Psoas muscle (tissue), 8 donors: ENCODE measurements around the gene PLCD1. TPM values are rescaled to one million over a fixed set of nuclear protein-coding genes. Genes with fewer than 3 reads are reported as not detected.
"Not testable (repeated sequence)": the region's sequence is repeated elsewhere in the genome, so short reads cannot be mapped to it uniquely, and the experiment has no call there.

Experiments
- ATAC-seq, 4 donors: fragments of 200-7000 bp; cut with Tn5 transposase; one replicate each; pipeline ENCODE4 v1.9.1; 2020; ENCODE audit warnings: moderate library complexity in 3 of 4, mild to moderate bottlenecking in 2 of 4
- DNase-seq, 2 donors: peaks; one replicate each; pipeline ENCODE4 v3.0.0-alpha.2; 2020
- H3K27ac ChIP-seq: fragments of 200-600 bp; one replicate; pipeline ENCODE4 v1.8.0; 2022
- H3K27me3 ChIP-seq, 3 donors: fragments of 200-600 bp in 1 of 3; one replicate each; pipeline versions ENCODE4 v1.6.1 to v1.8.0; 2013 to 2022; ENCODE audit warnings: low read length in 2 of 3, mild to moderate bottlenecking in 2 of 3, moderate library complexity in 1 of 3; ENCODE audit not compliant: insufficient read depth in 3 of 3
- H3K36me3 ChIP-seq, 2 donors: fragments of 200-600 bp in 1 of 2; one replicate each; pipeline versions ENCODE4 v1.6.1 to v1.8.0; 2013 to 2022; ENCODE audit warnings: low read depth in 1 of 2, mild to moderate bottlenecking in 1 of 2, moderate library complexity in 1 of 2; ENCODE audit not compliant: insufficient read depth in 1 of 2
- H3K4me1 ChIP-seq: fragments of 200-600 bp; one replicate; pipeline ENCODE4 v1.8.0; 2022
- H3K4me3 ChIP-seq: fragments of 200-600 bp; one replicate; pipeline ENCODE4 v1.8.0; 2022; ENCODE audit warnings: mild to moderate bottlenecking
- H3K9me3 ChIP-seq: fragments of 200-600 bp; one replicate; pipeline ENCODE4 v1.8.0; 2022
- WGBS, 3 donors: extraction: QIAGEN DNeasy Blood & Tissue Kit; methylation state at CpG; one replicate each; pipeline versions ENCODE4 v1.1.6 to v1.1.7; 2013; 5-methylcytosine and 5-hydroxymethylcytosine counted together
- intact Hi-C, 2 donors: fragments of 100-400 bp; cut with DNase I; formaldehyde crosslinking; loops; one replicate each; pipeline versions ENCODE4 v1.11.0 to v1.14.2; 2022
- polyA plus RNA-seq, 3 donors: library from polyadenylated mRNA; stranded (reverse); fragments of 200-250 nt; gene quantifications; one replicate each; pipeline ENCODE4 v1.2.3, GENCODE V29; 2013
- total RNA-seq, 4 donors: library from RNA; stranded (reverse); fragmentation: NEBNext Ultra II Directional in 2 of 4; extraction: Animal tissue kit (Norgen Biotek cat#: 25700) in 2 of 4; gene quantifications; one replicate each; pipeline versions ENCODE4 v1.2.1 to v1.2.4, GENCODE V29; 2021 to 2023
- TF ChIP-seq, protein P1 (sequence below): fragments of 200-600 bp; IDR thresholded peaks from one replicate; pipeline ENCODE4 v1.8.0; 2022; ENCODE audit warnings: antibody characterized with exemption
- donor health status: healthy with polysubstance abuse.
- donor health status: DM: no; HTN: no; CAD: no; lungs with moderate emphysema.
- donor health status: Bipolar disorder and iron deficiency.
- donor health status: healthy.
- donor health status: DM: yes; HTN: yes; CAD: no.
- donor health status: DM: no; HTN: no; CAD: no.
- donor health status: DM: no; HTN: no; CAD: no.
- donor health status: DM: yes; HTN: yes; CAD: no.

The PLCD1 gene
- total and polyA plus RNA-seq, 7 donors, result 2.4 to 7.9 (median 4.8) TPM

DNA sequence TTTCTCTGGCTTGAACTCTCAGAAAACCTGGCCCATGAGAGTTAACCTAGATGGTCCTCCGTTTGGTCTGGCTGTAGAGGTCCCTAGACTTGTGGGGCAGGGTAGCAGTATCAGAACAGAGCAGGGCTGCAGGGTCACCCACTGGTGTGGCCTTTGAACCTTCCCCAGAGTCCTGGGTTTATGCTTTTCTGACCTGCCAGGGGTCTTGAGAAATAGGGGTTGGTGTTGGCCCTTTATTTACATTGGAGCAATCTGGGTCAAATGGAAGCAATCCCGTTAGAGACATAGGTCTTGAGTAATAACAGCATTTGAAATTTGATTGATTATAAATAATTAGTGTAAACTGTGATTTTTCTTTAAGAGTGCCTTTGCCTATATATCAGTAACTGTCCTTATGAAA is 33.4 kb upstream of the PLCD1 start:
- WGBS, 3 donors, result 63 to 76% (median 75%) methylated on average over 2 of the region's 2 CpGs
- Histone ChIP-seq H3K4me1 (no peaks in the 10 kb centered on the region), H3K36me3 (no peaks in the 10 kb centered on the region), H3K27me3 (no peaks in the 10 kb centered on the region), H3K27ac (no peak overlapping the region), H3K9me3 (no peaks in the 10 kb centered on the region), H3K4me3 (no peak overlapping the region)
- intact Hi-C loops, result no loop called here
- ATAC-seq, result no peak
- TF ChIP-seq, protein P1, sequence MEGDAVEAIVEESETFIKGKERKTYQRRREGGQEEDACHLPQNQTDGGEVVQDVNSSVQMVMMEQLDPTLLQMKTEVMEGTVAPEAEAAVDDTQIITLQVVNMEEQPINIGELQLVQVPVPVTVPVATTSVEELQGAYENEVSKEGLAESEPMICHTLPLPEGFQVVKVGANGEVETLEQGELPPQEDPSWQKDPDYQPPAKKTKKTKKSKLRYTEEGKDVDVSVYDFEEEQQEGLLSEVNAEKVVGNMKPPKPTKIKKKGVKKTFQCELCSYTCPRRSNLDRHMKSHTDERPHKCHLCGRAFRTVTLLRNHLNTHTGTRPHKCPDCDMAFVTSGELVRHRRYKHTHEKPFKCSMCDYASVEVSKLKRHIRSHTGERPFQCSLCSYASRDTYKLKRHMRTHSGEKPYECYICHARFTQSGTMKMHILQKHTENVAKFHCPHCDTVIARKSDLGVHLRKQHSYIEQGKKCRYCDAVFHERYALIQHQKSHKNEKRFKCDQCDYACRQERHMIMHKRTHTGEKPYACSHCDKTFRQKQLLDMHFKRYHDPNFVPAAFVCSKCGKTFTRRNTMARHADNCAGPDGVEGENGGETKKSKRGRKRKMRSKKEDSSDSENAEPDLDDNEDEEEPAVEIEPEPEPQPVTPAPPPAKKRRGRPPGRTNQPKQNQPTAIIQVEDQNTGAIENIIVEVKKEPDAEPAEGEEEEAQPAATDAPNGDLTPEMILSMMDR, result no peak
- DNase-seq, result no peak

DNA sequence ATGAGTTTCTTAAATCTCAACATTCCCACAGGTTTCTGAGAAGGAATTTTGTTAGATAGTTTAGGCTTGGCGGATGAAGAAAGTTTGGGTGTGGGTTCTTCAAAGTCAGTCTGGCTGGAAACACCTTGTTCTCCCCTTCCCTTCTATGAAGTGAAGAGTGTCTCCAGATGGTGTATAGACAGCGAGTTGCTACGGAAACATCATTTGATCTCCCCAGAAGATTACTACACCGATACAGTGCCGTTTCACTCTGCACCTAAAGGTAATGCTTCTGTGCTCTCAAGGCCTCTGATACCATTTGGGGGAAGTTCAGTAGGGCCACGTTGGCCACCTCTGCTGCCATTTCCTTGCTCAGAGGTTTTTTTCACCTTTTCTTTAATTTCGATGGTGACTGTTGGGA is 30.1 kb upstream of the PLCD1 start:
- Histone ChIP-seq H3K9me3 (no peaks in the 10 kb centered on the region), H3K4me3 (no peak overlapping the region), H3K27me3 (no peaks in the 10 kb centered on the region), H3K27ac (no peak overlapping the region), H3K4me1 (no peaks in the 10 kb centered on the region), H3K36me3 (no peaks in the 10 kb centered on the region)
- ATAC-seq (no peak), DNase-seq (no peak)
- TF ChIP-seq, protein P1, result no peak
- intact Hi-C loops, result no loop called here
- WGBS, 3 donors, result 78 to 81% (median 78%) methylated on average over 7 of the region's 7 CpGs

DNA sequence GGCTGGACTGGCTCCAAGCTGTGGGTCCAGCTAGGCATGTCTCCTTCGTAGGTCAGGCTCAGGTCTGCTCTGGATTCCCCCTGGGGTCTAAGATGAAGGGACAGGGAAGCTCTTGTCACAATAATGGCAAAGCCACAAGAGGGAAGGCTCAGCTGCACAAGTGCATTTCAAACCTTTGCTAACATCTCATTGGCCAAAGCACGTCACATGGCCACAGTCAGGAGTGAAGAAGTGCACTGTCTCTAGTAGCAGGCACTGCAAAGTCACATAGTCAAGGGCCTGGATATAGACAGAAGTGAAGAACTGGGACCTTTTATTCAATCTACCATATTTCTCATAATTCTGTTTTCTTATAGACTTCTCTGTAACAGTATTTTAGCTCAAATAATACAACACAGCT is 29.7 kb upstream of the PLCD1 start:
- no peaks in the 10 kb centered on the region for H3K27me3 ChIP-seq
- intact Hi-C loops, result no loop called here
- H3K4me3 ChIP-seq, result no peak overlapping the region
- WGBS, 3 donors, result 65 to 71% (median 71%) methylated on average over 2 of the region's 2 CpGs
- ATAC-seq (no peak), DNase-seq (no peak)
- no peak overlapping the region for H3K27ac ChIP-seq
- H3K4me1 ChIP-seq, result no peaks in the 10 kb centered on the region
- no peaks in the 10 kb centered on the region for H3K36me3 ChIP-seq
- no peaks in the 10 kb centered on the region for H3K9me3 ChIP-seq
- TF ChIP-seq, protein P1, result no peak

DNA sequence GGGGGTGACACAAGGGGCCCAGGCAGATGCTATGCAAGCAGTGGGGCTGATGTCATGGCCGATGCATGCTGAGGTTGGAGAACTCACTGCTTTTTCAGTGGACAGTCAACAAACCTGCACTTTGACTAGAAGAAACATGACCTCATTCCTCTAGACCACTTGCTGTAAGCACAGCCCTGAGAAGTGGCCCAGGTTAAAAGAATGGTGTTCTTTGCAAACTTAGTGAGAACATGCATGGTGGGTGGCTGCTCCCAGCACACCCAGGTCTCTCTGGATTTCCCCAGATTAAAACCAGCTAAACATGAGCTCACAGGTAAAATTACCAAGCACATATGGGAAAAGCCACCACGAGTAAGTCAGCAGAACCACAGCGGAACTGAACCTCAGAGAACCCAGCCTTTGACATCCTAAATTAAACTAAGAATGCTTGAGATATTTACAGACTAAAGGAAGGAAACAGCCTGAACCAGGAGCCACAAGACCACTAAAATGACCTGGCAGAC is 25.1 kb upstream of the PLCD1 start:
- H3K9me3 ChIP-seq, result no peaks in the 10 kb centered on the region
- H3K27ac ChIP-seq, result no peak overlapping the region
- no peaks in the 10 kb centered on the region for H3K27me3 ChIP-seq
- ATAC-seq, result no peak
- H3K4me1 ChIP-seq, result no peaks in the 10 kb centered on the region
- TF ChIP-seq, protein P1, result no peak
- H3K36me3 ChIP-seq, result no peaks in the 10 kb centered on the region
- no peak for DNase-seq
- intact Hi-C loops, result no loop called here
- H3K4me3 ChIP-seq, result no peak overlapping the region
- 62 to 78% (median 73%) methylated on average over 3 of the region's 3 CpGs for WGBS, 3 donors

DNA sequence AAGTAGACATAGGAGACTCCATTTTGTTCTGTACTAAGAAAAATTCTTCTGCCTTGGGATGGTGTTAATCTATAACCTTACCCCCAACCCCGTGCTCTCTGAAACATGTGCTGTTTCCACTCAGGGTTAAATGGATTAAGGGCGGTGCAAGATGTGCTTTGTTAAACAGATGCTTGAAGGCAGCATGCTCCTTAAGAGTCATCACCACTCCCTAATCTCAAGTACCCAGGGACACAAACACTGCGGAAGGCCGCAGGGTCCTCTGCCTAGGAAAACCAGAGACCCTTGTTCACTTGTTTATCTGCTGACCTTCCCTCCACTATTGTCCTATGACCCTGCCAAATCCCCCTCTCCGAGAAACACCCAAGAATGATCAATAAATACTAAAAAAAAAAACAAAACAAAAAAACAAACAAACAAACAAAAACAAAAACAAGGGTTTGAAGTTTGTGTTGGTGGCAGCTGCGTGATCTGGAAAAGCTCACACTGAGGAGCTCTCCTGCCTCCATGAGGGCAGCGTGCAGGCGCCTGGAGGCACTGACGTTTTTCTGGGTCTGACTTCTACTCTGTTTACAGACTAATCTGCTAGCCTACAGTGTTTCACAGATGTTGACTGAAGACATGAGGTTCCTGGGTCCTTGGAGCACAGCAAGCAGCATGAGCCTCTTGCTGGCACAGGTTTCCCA is 24.5 kb upstream of the PLCD1 start:
- WGBS, 3 donors, result 74 to 86% (median 85%) methylated on average over 7 of the region's 9 CpGs
- H3K9me3 ChIP-seq, H3K27ac ChIP-seq, DNase-seq, H3K27me3 ChIP-seq, intact Hi-C loops, ATAC-seq, H3K4me3 ChIP-seq, H3K4me1 ChIP-seq, H3K36me3 ChIP-seq: not testable (repeated sequence)

DNA sequence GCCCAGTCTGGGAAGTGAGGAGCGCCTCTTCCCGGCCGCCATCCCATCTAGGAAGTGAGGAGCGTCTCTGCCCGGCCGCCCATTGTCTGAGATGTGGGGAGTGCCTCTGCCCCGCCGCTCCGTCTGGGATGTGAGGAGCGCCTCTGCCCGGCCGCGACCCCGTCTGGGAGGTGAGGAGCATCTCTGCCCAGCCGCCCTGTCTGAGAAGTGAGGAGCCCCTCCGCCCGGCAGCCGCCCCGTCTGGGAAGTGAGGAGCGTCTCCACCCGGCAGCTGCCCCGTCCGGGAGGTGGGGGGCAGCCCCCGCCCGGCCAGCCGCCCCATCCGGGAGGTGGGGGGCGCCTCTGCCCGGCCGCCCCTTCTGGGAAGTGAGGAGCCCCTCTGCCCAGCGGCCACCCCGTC is 23.8 kb upstream of the PLCD1 start:
- ATAC-seq, H3K36me3 ChIP-seq, H3K4me1 ChIP-seq, H3K9me3 ChIP-seq, H3K27me3 ChIP-seq, intact Hi-C loops, DNase-seq, H3K4me3 ChIP-seq, H3K27ac ChIP-seq: not testable (repeated sequence)
- WGBS, 3 donors, result 90 to 93% (median 91%) methylated on average over 4 to 17 of the region's 32 CpGs
